OCI-LY3 (cell line): Measurements from ENCODE around the gene FAM120A.

Experiments used
- H2AFZ ChIP-seq: fragments of 200-600, 300-600 bp; shearing (Covaris generic); 2 replicates; pipeline ENCODE4 v1.6.0; 2014; ENCODE audit warnings: antibody characterized with exemption, low read depth, low read length
- H3K27ac ChIP-seq: fragments of 200-600, 300-600 bp; sonication (generic); 2 replicates; pipeline ENCODE4 v1.5.1; 2014; ENCODE audit warnings: mild to moderate bottlenecking, low read length, moderate library complexity, mixed read lengths
- H3K27me3 ChIP-seq: fragments of 200-600, 300-600 bp; sonication (generic); 2 replicates; pipeline ENCODE4 v1.6.1; 2014; ENCODE audit warnings: low read depth, low read length, mixed read lengths
- H3K36me3 ChIP-seq: fragments of 200-600, 300-600 bp; sonication (generic); replicated peaks from 2 replicates; pipeline ENCODE3; 2014; ENCODE audit warnings: low read depth, low read length, mixed read lengths
- H3K4me1 ChIP-seq: fragments of 300-600, 200-600 bp; sonication (generic); 2 replicates; pipeline ENCODE4 v1.6.1; 2014; ENCODE audit warnings: low read length, mixed read lengths
- H3K4me2 ChIP-seq: fragments of 200-600, 300-600 bp; sonication (generic); 2 replicates; pipeline ENCODE4 v1.6.1; 2014; ENCODE audit warnings: low read length, mixed read lengths
- H3K4me3 ChIP-seq: fragments of 300-600, 200-600 bp; sonication (generic); 2 replicates; pipeline ENCODE4 v1.5.1; 2014; ENCODE audit warnings: antibody characterized with exemption, mild to moderate bottlenecking, low read length, moderate library complexity
- H3K79me2 ChIP-seq: fragments of 300-600, 200-600 bp; shearing (Covaris generic); 2 replicates; pipeline ENCODE4 v1.6.1; 2014; ENCODE audit warnings: mild to moderate bottlenecking, low read length, mixed read lengths
- H3K9ac ChIP-seq: fragments of 300-600, 200-600 bp; shearing (Covaris generic); 2 replicates; pipeline ENCODE4 v1.6.0; 2014; ENCODE audit warnings: mild to moderate bottlenecking, low read length, moderate library complexity
- H3K9me3 ChIP-seq: fragments of 200-600, 300-600 bp; shearing (Covaris generic); 2 replicates; pipeline ENCODE4 v1.6.1; 2014; ENCODE audit warnings: low read length, mixed read lengths; ENCODE audit not compliant: insufficient read depth
- H4K20me1 ChIP-seq: fragments of 200-600, 300-600 bp; sonication (generic); 2 replicates; pipeline ENCODE4 v1.6.1; 2016; ENCODE audit warnings: low read length, mixed read lengths; ENCODE audit not compliant: insufficient read depth
- CTCF ChIP-seq: fragments of 200-600, 300-600 bp; sonication (generic); IDR thresholded peaks from 2 replicates; pipeline ENCODE4 v1.5.1; 2014; ENCODE audit warnings: antibody characterized with exemption, low read length, low read depth
- EZH2phosphoT487 ChIP-seq: fragments of 200-600 bp; shearing (Covaris generic); IDR thresholded peaks from 2 replicates; pipeline ENCODE4 v1.6.1; 2018; ENCODE audit warnings: antibody characterized with exemption, mixed run types, low read depth

The FAM120A gene

GRCh38 chr9:93475856-93476255 lies 24.4 kb downstream of the FAM120A start:
- Histone ChIP-seq H3K9me3 (no peaks in the 10 kb centered on the region), H4K20me1 (peaks cover 18% of the 10 kb centered on the region), H3K79me2 (peaks cover 69% of the 10 kb centered on the region), H2AFZ (no peak overlapping the region), H3K27me3 (no peaks in the 10 kb centered on the region), H3K4me3 (no peak overlapping the region), H3K4me1 (peaks cover 4% of the 10 kb centered on the region; the same call in 1 of the 2 replicates), H3K36me3 (peaks cover 30% of the 10 kb centered on the region), H3K27ac (no peak overlapping the region), H3K9ac (no peak overlapping the region), H3K4me2 (no peak overlapping the region)
- TF ChIP-seq EZH2phosphoT487 (no peak), CTCF (no peak)

- H4K20me1 ChIP-seq = peaks cover 17% of the 10 kb centered on the region
- H3K4me1 ChIP-seq = peaks cover 4% of the 10 kb centered on the region; the same call in 1 of the 2 replicates
- TF ChIP-seq CTCF = no peak
- no peak for TF ChIP-seq EZH2phosphoT487
- H3K36me3 ChIP-seq = peaks cover 25% of the 10 kb centered on the region
- H2AFZ ChIP-seq = no peak overlapping the region
- no peak overlapping the region for H3K4me2 ChIP-seq
- H3K9me3 ChIP-seq = no peaks in the 10 kb centered on the region
- H3K4me3 ChIP-seq = no peak overlapping the region
- peaks cover 69% of the 10 kb centered on the region for H3K79me2 ChIP-seq
- H3K27me3 ChIP-seq = no peaks in the 10 kb centered on the region
- no peak overlapping the region for H3K9ac ChIP-seq
- no peak overlapping the region for H3K27ac ChIP-seq
These were observed 25.4 kb downstream of the FAM120A start for GRCh38 chr9:93476924-93477323.

- no peak overlapping the region for H3K4me3 ChIP-seq
- H3K4me1 ChIP-seq = peaks cover 4% of the 10 kb centered on the region; the same call in 1 of the 2 replicates
- no peak overlapping the region for H2AFZ ChIP-seq
- peaks cover 23% of the 10 kb centered on the region for H3K36me3 ChIP-seq
- H3K27me3 ChIP-seq = no peaks in the 10 kb centered on the region
- no peak for TF ChIP-seq EZH2phosphoT487
- H3K79me2 ChIP-seq = peaks cover 65% of the 10 kb centered on the region
- no peak overlapping the region for H3K27ac ChIP-seq
- no peak overlapping the region for H3K4me2 ChIP-seq
- no peaks in the 10 kb centered on the region for H3K9me3 ChIP-seq
- no peak overlapping the region for H3K9ac ChIP-seq
- H4K20me1 ChIP-seq = peaks cover 17% of the 10 kb centered on the region
These were observed 25.9 kb downstream of the FAM120A start for GRCh38 chr9:93477397-93477796.

GRCh38 chr9:93479726-93480125 lies 28.2 kb downstream of the FAM120A start:
- no peak overlapping the region for H2AFZ ChIP-seq
- H3K36me3 ChIP-seq = peaks cover 26% of the 10 kb centered on the region
- H3K79me2 ChIP-seq = peaks cover 58% of the 10 kb centered on the region
- no peak overlapping the region for H3K27ac ChIP-seq
- H3K4me3 ChIP-seq = no peak overlapping the region
- H3K9ac ChIP-seq = no peak overlapping the region
- H3K9me3 ChIP-seq = no peaks in the 10 kb centered on the region
- H3K27me3 ChIP-seq = no peaks in the 10 kb centered on the region
- H3K4me2 ChIP-seq = no peak overlapping the region
- peaks cover 17% of the 10 kb centered on the region for H4K20me1 ChIP-seq
- no peak for TF ChIP-seq EZH2phosphoT487
- TF ChIP-seq CTCF = no peak
- peaks cover 4% of the 10 kb centered on the region; the same call in 1 of the 2 replicates for H3K4me1 ChIP-seq

- peaks cover 30% of the 10 kb centered on the region for H3K36me3 ChIP-seq
- no peak overlapping the region for H3K9ac ChIP-seq
- H3K4me1 ChIP-seq = peaks cover 3% of the 10 kb centered on the region; the same call in 1 of the 2 replicates
- no peak overlapping the region for H2AFZ ChIP-seq
- no peak overlapping the region for H3K27ac ChIP-seq
- no peak overlapping the region for H3K4me3 ChIP-seq
- peaks cover 58% of the 10 kb centered on the region for H3K79me2 ChIP-seq
- H3K4me2 ChIP-seq = no peak overlapping the region
- H3K27me3 ChIP-seq = no peaks in the 10 kb centered on the region
- no peaks in the 10 kb centered on the region for H3K9me3 ChIP-seq
- no peak for TF ChIP-seq CTCF
- no peak for TF ChIP-seq EZH2phosphoT487
- H4K20me1 ChIP-seq = peaks cover 17% of the 10 kb centered on the region
These were observed 28.8 kb downstream of the FAM120A start for GRCh38 chr9:93480262-93480661.
